CD4-positive, alpha-beta T cell treated with Interleukin-15 for 4 hours (primary cell): ENCODE results near the gene ZGLP1.
"Not testable (repeated sequence)": the region's sequence is repeated elsewhere in the genome, so short reads cannot be mapped to it uniquely, and the experiment has no call there.

ENCODE experiments used
- DNase-seq: peaks from one replicate; pipeline ENCODE4 v3.0.0-alpha.2; 2020; ENCODE audit warnings: low spot score

The ZGLP1 gene

GRCh38 chr19:10309423-10309822 lies at the start of gene ZGLP1:
Gene ZGLP1, minus strand, starts transcription at chr19:10309815.
- no peak for DNase-seq

GRCh38 chr19:10356431-10356830 lies 46.8 kb upstream of the ZGLP1 start:
- no peak for DNase-seq

- no peak for DNase-seq
These were observed 44.3 kb upstream of the ZGLP1 start for GRCh38 chr19:10353793-10354391.

- no peak for DNase-seq
These were observed 43.4 kb upstream of the ZGLP1 start for GRCh38 chr19:10352764-10353671.

GRCh38 chr19:10346509-10346908 lies 36.9 kb upstream of the ZGLP1 start:
- no peak for DNase-seq

- no peak for DNase-seq
These were observed 35.2 kb upstream of the ZGLP1 start for GRCh38 chr19:10344780-10345179.

GRCh38 chr19:10343495-10343894 lies 33.9 kb upstream of the ZGLP1 start:
- DNase-seq: no peak

- DNase-seq: no peak
These were observed 30.4 kb upstream of the ZGLP1 start for GRCh38 chr19:10339977-10340376.

GRCh38 chr19:10339380-10339960 lies 29.9 kb upstream of the ZGLP1 start, which contains the start of gene ICAM3:
Gene ICAM3, minus strand, starts transcription at chr19:10339624. Its CDS starts 10 bp downstream, at chr19:10339614.
- peak; percentile 59 for DNase-seq

- DNase-seq: no peak
These were observed 29.3 kb upstream of the ZGLP1 start for GRCh38 chr19:10338940-10339339.

GRCh38 chr19:10336725-10337124 lies 27.1 kb upstream of the ZGLP1 start:
- not testable (repeated sequence) for DNase-seq

- DNase-seq: no peak
These were observed 25.9 kb upstream of the ZGLP1 start for GRCh38 chr19:10335352-10335985.

- DNase-seq: no peak
These were observed 25.2 kb upstream of the ZGLP1 start for GRCh38 chr19:10334588-10335351.

GRCh38 chr19:10333758-10334587 lies 24.4 kb upstream of the ZGLP1 start:
- DNase-seq: no peak

GRCh38 chr19:10332965-10333757 lies 23.5 kb upstream of the ZGLP1 start, which contains the start of gene RAVER1:
Gene RAVER1, minus strand, starts transcription at chr19:10333529. Its CDS starts 22 bp downstream, at chr19:10333507.
- DNase-seq: peak; percentile 98

GRCh38 chr19:10332158-10332964 lies 22.7 kb upstream of the ZGLP1 start:
- DNase-seq: no peak

- no peak for DNase-seq
These were observed 19.9 kb upstream of the ZGLP1 start for GRCh38 chr19:10329555-10329954.

- DNase-seq: no peak
These were observed 19.2 kb upstream of the ZGLP1 start for GRCh38 chr19:10328558-10329429.
